Panc1 (cell line): ENCODE results near the gene APOF. TPM values are rescaled to one million over a fixed set of nuclear protein-coding genes. Genes with fewer than 3 reads are reported as not detected.
A peak's percentile ranks its signal among the peaks of the same experiment; 100 is the strongest.
"Not testable (repeated sequence)": the region's sequence is repeated elsewhere in the genome, so short reads cannot be mapped to it uniquely, and the experiment has no call there.

Source experiments
- ATAC-seq: fragments of 200-7000 bp; cut with Tn5 transposase; 2 replicates; pipeline ENCODE4 v1.9.1; 2020; ENCODE audit warnings: mild to moderate bottlenecking, moderate library complexity
- BruUV-seq: library from RNA; stranded (reverse); fragments of 400-500 nt; replicated peaks from 2 replicates; lab custom pipeline; 2021; lab: Mats Ljungman, UMichigan
- CTCF ChIA-PET: fragments of 300-600 bp; sonication (Branson Sonifier 250); formaldehyde crosslinking; loops from one replicate; lab custom pipeline; 2022; ENCODE audit warnings: antibody characterized with exemption; lab: Charles Lee
- POLR2A ChIA-PET: fragments of 300-600 bp; sonication (Branson Sonifier 250); formaldehyde crosslinking; loops from one replicate; lab custom pipeline; 2022; ENCODE audit warnings: antibody characterized with exemption; lab: Charles Lee
- DNase-seq: peaks from one replicate; pipeline ENCODE4 v3.0.0-alpha.2; 2010; ENCODE audit warnings: low read depth, low spot score
- H3K27ac ChIP-seq: 2 replicates; pipeline ENCODE4 v1.5.1; 2011; ENCODE audit warnings: mild to moderate bottlenecking, low read length, inconsistent platforms
- H3K27me3 ChIP-seq: fragments of 200-500 bp; sonication (Bioruptor generic); 2 replicates; pipeline ENCODE4 v1.6.0; 2014; ENCODE audit warnings: low read length, inconsistent platforms; ENCODE audit not compliant: control insufficient read depth, insufficient read depth
- H3K36me3 ChIP-seq: fragments of 200-500 bp; sonication (Bioruptor generic); 2 replicates; pipeline ENCODE4 v1.5.1; 2014; ENCODE audit warnings: inconsistent platforms, mild to moderate bottlenecking, low read length, moderate library complexity; ENCODE audit not compliant: control insufficient read depth, insufficient read depth
- H3K4me1 ChIP-seq: 2 replicates; pipeline ENCODE4 v1.5.1; 2011; ENCODE audit warnings: inconsistent platforms, mild to moderate bottlenecking, low read length, moderate library complexity; ENCODE audit not compliant: control insufficient read depth, insufficient read depth
- H3K4me3 ChIP-seq, 2 experiments: 2 replicates each; pipeline ENCODE4 v1.5.1; 2011 to 2012; ENCODE audit warnings: low read depth in 2 of 2, low read length in 2 of 2, mild to moderate bottlenecking in 2 of 2, inconsistent platforms in 1 of 2, moderate library complexity in 1 of 2
- H3K9me3 ChIP-seq: fragments of 200-500 bp; sonication (Bioruptor generic); 2 replicates; pipeline ENCODE4 v1.5.1; 2014; ENCODE audit warnings: low read depth, mild to moderate bottlenecking, inconsistent platforms, low read length, moderate library complexity; ENCODE audit not compliant: control insufficient read depth, insufficient read depth
- POLR2AphosphoS5 ChIP-seq: IDR thresholded peaks from 2 replicates; pipeline ENCODE4 v1.6.1; 2012; ENCODE audit warnings: mild to moderate bottlenecking, low read depth, low read length, moderate library complexity
- SIN3A ChIP-seq: IDR thresholded peaks from 2 replicates; pipeline ENCODE4 v1.6.1; 2012; ENCODE audit warnings: low read depth, mild to moderate bottlenecking, low read length, moderate library complexity, borderline replicate concordance; ENCODE audit not compliant: insufficient read depth
- TCF7L2 ChIP-seq: IDR thresholded peaks from 2 replicates; pipeline ENCODE4 v1.6.1; 2011; ENCODE audit warnings: mild to moderate bottlenecking, low read depth, low read length, inconsistent platforms
- in situ Hi-C: cut with HindIII; loops from 2 replicates; pipeline ENCODE4 v1.10.0; 2016; ENCODE audit warnings: low sequenced_read_pairs, low pct_unique_long_range_greater_than_20kb
- intact Hi-C: fragments of 100-400 bp; cut with micrococcal nuclease; formaldehyde crosslinking; loops from one replicate; pipeline ENCODE4 v1.10.0; 2022; ENCODE audit not compliant: unreplicated experiment
- total RNA-seq: library from RNA; stranded (reverse); gene quantifications from one replicate; pipeline ENCODE4 v1.2.1, GENCODE V29; 2021; ENCODE audit not compliant: unreplicated experiment
- TF ChIP-seq, protein P1 (sequence below): fragments of 450-650 bp; IDR thresholded peaks from 2 replicates; pipeline ENCODE4 v1.5.1; 2017; ENCODE audit warnings: mild to moderate bottlenecking
- TF ChIP-seq, protein P2 (sequence below), 2 experiments: IDR thresholded peaks; 2 replicates each; pipeline ENCODE4 v1.6.1; 2011 to 2012; ENCODE audit warnings: low read depth in 2 of 2, control low read depth in 1 of 2, low read length in 1 of 2, mild to moderate bottlenecking in 1 of 2, moderate library complexity in 1 of 2; ENCODE audit not compliant: insufficient read depth in 1 of 2

The APOF gene
- total RNA-seq, 1 experiment from 2014 or later, result 0.10 TPM

DNA sequence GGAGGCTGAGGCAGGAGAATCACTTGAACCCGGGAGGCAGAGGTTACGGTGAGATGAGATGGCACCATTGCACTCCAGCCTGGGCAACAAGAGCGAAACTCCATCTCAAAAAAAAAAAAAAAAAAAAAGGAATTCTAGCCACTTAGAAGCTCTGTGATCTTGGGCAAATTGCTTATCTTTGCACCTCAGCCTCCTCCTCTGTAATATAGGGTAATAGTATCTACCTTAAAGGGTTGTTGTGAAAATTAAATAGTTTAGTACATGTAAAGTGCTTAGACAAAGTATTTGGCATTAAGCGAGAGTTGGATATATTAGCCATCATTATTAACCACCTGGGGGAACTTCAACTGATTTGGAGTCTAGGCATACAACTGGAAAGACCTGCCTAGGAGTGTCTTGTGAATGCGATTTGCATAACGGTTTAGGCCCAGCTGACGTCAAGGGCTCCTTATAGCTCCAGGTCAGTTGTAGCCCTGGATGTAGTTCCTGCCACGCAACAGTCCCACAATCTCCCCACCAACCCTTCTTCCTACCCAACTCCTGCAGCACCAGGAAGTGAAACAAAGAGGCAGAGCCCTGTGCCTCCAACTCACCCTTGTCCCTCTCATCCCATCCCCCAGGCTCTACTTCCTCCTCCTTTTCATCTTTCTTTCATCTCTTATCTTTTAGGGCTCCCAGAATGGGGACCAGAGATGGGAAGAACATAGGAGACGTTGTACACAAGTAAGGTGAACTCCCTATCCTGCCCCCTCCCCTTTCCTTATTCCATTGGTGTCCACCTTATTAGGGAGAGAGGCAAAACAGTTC, 26.1 kb downstream of the APOF start:
- POLR2A ChIA-PET, result interaction anchor here (0.6 kb wide), 1 partner anchor 232 kb away, joined by 4 read pairs; the partner anchor contains the start of gene PA2G4
- no TSS peak for BruUV-seq
- ATAC-seq, result no peak
- no peak overlapping the region for H3K27ac ChIP-seq
- peaks cover 3% of the 10 kb centered on the region; the same call in 1 of the 2 replicates for H3K36me3 ChIP-seq
- in situ Hi-C loops (no loop called here), intact Hi-C loops (no loop called here)
- peaks cover 15% of the 10 kb centered on the region; the same call in 1 of the 2 replicates for H3K4me1 ChIP-seq
- H3K27me3 ChIP-seq, result no peaks in the 10 kb centered on the region
- TF ChIP-seq POLR2AphosphoS5 (no peak), TCF7L2 (no peak)
- TF ChIP-seq, protein P1, sequence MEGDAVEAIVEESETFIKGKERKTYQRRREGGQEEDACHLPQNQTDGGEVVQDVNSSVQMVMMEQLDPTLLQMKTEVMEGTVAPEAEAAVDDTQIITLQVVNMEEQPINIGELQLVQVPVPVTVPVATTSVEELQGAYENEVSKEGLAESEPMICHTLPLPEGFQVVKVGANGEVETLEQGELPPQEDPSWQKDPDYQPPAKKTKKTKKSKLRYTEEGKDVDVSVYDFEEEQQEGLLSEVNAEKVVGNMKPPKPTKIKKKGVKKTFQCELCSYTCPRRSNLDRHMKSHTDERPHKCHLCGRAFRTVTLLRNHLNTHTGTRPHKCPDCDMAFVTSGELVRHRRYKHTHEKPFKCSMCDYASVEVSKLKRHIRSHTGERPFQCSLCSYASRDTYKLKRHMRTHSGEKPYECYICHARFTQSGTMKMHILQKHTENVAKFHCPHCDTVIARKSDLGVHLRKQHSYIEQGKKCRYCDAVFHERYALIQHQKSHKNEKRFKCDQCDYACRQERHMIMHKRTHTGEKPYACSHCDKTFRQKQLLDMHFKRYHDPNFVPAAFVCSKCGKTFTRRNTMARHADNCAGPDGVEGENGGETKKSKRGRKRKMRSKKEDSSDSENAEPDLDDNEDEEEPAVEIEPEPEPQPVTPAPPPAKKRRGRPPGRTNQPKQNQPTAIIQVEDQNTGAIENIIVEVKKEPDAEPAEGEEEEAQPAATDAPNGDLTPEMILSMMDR, result no peak
- TF ChIP-seq, protein P2, sequence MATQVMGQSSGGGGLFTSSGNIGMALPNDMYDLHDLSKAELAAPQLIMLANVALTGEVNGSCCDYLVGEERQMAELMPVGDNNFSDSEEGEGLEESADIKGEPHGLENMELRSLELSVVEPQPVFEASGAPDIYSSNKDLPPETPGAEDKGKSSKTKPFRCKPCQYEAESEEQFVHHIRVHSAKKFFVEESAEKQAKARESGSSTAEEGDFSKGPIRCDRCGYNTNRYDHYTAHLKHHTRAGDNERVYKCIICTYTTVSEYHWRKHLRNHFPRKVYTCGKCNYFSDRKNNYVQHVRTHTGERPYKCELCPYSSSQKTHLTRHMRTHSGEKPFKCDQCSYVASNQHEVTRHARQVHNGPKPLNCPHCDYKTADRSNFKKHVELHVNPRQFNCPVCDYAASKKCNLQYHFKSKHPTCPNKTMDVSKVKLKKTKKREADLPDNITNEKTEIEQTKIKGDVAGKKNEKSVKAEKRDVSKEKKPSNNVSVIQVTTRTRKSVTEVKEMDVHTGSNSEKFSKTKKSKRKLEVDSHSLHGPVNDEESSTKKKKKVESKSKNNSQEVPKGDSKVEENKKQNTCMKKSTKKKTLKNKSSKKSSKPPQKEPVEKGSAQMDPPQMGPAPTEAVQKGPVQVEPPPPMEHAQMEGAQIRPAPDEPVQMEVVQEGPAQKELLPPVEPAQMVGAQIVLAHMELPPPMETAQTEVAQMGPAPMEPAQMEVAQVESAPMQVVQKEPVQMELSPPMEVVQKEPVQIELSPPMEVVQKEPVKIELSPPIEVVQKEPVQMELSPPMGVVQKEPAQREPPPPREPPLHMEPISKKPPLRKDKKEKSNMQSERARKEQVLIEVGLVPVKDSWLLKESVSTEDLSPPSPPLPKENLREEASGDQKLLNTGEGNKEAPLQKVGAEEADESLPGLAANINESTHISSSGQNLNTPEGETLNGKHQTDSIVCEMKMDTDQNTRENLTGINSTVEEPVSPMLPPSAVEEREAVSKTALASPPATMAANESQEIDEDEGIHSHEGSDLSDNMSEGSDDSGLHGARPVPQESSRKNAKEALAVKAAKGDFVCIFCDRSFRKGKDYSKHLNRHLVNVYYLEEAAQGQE (IDR thresholded peaks at IDR 0.05; ENCODE audit: insufficient read depth in 1 of 2, low read depth in 2 of 2, low read length in 1 of 2), result no peak
- H3K9me3 ChIP-seq, result no peaks in the 10 kb centered on the region
- CTCF ChIA-PET, result interaction anchor here (0.7 kb wide), 1 partner anchor 42 kb away, joined by 4 read pairs; no protein-coding TSS in a partner anchor
- DNase-seq, result no peak
- no peak overlapping the region for H3K4me3 ChIP-seq

DNA sequence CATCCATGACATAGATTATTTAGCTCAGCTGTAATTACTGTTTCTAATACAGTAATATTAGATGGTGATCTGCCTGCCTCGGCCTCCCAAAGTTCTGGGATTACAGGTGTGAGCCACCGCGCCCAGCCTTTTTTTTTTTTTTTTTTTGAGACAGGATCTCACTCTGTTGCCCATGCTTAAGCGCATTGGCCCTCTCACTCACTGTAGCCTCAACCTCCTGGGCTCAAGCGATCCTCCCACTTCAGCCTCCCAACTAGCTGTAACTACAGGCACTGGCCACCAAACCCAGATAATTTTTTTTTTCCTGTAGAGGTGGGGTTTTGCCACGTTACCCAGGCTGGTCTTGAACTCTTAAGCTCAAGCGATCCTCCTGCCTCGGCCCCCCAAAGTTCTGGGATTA, 27.1 kb downstream of the APOF start:
- intact Hi-C loops, result not testable (repeated sequence)

DNA sequence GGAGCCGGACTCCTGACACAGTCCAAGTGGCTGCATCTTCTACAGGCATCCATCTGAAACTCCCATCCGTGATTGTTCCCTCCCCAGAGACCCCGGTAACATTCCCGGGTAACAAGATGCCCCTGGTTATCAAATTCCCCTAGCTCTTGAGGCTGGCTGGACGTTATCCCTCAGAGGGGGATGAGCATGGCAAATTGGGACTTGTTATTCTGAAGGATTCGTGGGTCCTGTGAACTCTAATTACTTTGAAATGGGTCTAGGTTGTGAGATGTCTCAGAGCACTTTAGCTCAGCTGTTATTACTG, 28.2 kb downstream of the APOF start:
- ATAC-seq (peak; percentile 13; the same call in 1 of the 2 replicates), DNase-seq (no peak)
- ChIA-PET CTCF (no interaction called here), POLR2A (no interaction called here)
- Histone ChIP-seq H3K4me3 (peak overlapping the region; percentile 76 to 83), H3K4me1 (peaks cover 15% of the 10 kb centered on the region; the same call in 1 of the 2 replicates), H3K27me3 (no peaks in the 10 kb centered on the region), H3K9me3 (no peaks in the 10 kb centered on the region), H3K27ac (peak overlapping the region; percentile 99), H3K36me3 (peaks cover 3% of the 10 kb centered on the region; the same call in 1 of the 2 replicates)
- TF ChIP-seq, protein P2 (IDR thresholded peaks at IDR 0.05; ENCODE audit: insufficient read depth in 1 of 2, low read depth in 2 of 2, low read length in 1 of 2), result no peak
- no peak for TF ChIP-seq SIN3A
- no peak for TF ChIP-seq TCF7L2
- TF ChIP-seq POLR2AphosphoS5, result no peak
- TF ChIP-seq, protein P1, result no peak
- intact Hi-C loops, result no loop called here
- TSS peak; percentile 100 for BruUV-seq
- in situ Hi-C loops, result no loop called here

More for the DNA sequence above, 27.1 kb downstream of the APOF start:
- DNase-seq, H3K36me3 ChIP-seq, BruUV-seq, ATAC-seq, H3K27ac ChIP-seq, CTCF ChIA-PET, H3K27me3 ChIP-seq, in situ Hi-C loops, H3K4me3 ChIP-seq, H3K9me3 ChIP-seq: not testable (repeated sequence)
- POLR2A ChIA-PET, result interaction anchor here (0.6 kb wide), 1 partner anchor 231 kb away, joined by 4 read pairs; the partner anchor contains the start of gene PA2G4
- peaks cover 15% of the 10 kb centered on the region; the same call in 1 of the 2 replicates for H3K4me1 ChIP-seq
